GM21367 (cell line): ENCODE data around the gene UBAP2.
"Not testable (repeated sequence)": the region's sequence is repeated elsewhere in the genome, so short reads cannot be mapped to it uniquely, and the experiment has no call there.

Experiments used
- ATAC-seq: cut with Tn5 transposase; IDR thresholded peaks from one replicate; pipeline ENCODE4 v1.9.1; 2021; ENCODE audit not compliant: unreplicated experiment

The UBAP2 gene

GRCh38 chr9:34049630-34050384 lies 1.1 kb upstream of the UBAP2 start:
- ATAC-seq = no peak

- peak; percentile 24 for ATAC-seq
Measured at GRCh38 chr9:34047864-34048726, 592 bp downstream of the UBAP2 start.

- no peak for ATAC-seq
Measured at GRCh38 chr9:34046784-34047379, 1.8 kb downstream of the UBAP2 start.

GRCh38 chr9:34045903-34046302 lies 2.8 kb downstream of the UBAP2 start:
- no peak for ATAC-seq

DNA sequence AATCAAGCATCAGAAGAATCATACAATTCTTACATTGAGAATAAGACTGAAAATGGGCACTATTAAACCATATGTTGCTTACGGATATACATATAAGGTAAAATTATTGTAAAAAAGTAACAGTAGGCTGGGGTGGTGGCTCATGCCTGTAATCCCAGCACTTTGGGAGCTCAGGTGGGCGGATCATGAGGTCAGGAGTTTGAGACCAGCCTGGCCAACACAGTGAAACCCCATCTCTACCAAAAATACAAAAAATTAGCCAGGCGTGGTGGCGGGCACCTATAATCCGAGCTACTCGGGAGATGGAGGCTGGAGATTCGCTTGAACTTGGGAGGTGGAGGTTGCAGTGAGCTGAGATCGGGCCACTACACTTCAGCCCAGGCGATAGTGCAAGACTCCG lies 6.6 kb downstream of the UBAP2 start:
- ATAC-seq = not testable (repeated sequence)

DNA sequence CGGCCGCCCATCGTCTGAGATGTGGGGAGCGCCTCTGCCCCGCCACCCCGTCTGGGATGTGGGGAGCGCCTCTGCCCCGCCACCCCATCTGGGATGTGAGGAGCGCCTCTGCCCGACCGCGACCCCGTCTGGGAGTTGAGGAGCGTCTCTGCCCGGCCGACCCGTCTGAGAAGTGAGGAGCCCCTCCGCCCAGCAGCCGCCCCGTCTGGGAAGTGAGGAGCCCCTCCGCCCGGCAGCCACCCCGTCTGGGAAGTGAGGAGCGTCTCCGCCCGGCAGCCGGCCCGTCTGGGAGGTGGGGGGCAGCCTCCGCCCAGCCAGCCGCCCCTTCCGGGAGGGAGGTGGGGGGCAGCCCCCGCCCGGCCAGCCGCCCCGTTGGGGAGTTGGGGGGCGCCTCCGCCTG lies 9.8 kb downstream of the UBAP2 start:
- not testable (repeated sequence) for ATAC-seq

GRCh38 chr9:34037626-34038025 lies 11.1 kb downstream of the UBAP2 start:
- ATAC-seq = no peak

GRCh38 chr9:34036625-34037024 lies 12.1 kb downstream of the UBAP2 start:
- ATAC-seq = no peak

- no peak for ATAC-seq
Measured at GRCh38 chr9:34035656-34036055, 13.0 kb downstream of the UBAP2 start.

DNA sequence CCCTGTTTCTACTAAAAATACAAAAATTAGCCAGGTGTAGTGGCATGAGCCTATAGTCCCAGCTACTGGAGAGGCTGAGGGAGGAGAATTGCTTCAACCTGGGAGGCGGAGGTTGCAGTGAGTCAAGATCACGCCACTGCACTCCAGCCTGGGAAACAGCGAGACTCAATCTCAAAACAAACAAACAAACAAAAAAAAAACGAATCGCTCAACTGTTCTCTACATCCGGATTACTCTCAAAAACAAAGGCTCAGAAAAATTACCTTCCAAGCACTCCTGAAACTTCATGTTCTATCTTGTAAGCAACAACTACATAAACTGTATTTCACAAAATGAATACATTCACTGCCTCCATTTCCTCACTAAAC lies 14.0 kb downstream of the UBAP2 start:
- ATAC-seq = no peak

- ATAC-seq = no peak
Measured at GRCh38 chr9:34032631-34033030, 16.1 kb downstream of the UBAP2 start.

DNA sequence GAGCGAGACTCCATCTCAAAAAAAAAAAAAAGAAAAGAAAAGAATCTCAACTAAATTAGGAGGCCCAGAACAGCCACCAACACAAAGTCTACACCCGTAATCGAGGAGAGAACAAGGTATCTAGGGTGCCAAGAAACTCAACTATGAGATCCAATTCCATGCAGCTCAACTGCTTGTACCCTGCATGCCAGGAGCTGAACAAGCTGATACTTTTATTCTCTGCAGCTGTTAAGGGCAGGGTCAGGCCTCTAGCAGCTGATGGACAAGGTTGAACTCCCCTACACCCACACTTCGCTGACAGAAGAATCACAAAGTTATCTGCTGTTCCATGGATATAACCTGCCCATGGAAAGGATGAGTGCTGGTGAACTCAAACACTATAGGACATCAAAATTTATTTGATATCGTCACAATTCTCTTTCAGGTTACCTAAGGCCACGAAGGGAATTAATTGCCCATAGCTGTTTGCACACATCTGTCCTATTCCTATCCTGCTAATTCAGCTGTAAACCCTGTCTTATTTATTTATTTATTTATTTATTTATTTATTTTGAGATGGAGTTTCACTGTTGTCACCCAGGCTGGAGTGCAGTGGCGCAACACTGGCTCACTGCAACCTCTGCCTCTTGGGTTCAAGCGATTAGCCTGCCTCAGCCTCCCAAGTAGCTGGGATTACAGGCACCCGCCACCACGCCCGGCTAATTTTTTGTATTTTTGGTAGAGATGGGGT lies 20.7 kb downstream of the UBAP2 start:
- no peak for ATAC-seq

DNA sequence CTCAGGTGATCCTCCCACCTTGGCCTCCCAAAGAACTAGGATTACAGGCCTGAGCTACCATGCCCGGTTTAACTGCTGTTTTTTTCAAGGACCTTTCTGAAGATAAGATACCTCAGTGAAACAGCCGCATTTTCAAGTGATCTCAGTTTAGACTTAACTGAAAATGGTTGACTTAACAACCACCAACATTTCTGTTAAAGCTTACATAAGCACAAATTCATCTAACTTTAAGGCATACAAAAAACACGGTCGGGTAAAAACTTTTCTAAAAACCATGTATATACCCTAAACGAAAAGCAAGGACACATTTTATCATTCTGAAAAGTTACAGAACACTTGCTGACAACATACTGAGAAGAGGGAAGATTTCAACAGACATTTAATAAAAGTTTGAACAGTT lies 22.9 kb downstream of the UBAP2 start:
- no peak for ATAC-seq

DNA sequence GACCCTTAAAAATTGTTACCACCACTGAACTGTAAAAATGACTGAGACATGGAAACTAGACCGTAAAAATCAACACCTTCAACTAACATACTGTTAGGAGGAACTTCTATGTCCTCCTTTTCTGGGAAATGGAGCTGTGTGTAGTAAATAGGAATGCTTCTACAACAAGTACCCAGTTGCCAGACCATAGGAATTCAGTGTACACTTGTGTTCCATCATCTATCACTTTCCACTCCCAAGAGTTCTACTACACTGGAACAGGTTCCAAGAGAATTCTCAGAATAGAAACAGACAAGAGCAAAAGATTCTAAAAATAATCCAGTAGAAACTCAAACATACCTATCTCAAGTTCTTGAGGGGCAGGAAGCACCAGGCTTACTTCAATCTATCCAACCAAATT lies 23.6 kb downstream of the UBAP2 start:
- ATAC-seq = no peak

- ATAC-seq = not testable (repeated sequence)
Measured at GRCh38 chr9:34024476-34024875, 24.2 kb downstream of the UBAP2 start.

DNA sequence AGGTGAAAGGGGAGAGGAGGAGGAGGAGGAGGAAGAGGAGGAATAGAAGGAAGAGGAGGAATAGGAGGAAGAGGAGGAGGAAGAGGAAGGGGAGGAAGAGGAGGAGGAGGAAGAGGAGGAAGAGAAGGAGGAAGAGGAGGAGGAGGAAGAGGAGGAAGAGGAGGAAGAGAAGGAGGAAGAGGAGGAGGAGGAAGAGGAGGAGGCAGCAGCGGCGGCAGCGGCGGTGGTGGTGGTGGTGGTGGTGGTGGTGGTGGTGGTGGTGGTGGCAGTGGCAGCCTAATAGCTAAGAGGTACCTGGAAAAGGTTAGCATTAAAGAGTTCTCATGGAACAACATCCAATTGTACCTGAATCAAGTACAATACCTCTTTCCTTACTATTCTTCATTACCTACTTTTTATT lies 32.5 kb downstream of the UBAP2 start:
- ATAC-seq = no peak

DNA sequence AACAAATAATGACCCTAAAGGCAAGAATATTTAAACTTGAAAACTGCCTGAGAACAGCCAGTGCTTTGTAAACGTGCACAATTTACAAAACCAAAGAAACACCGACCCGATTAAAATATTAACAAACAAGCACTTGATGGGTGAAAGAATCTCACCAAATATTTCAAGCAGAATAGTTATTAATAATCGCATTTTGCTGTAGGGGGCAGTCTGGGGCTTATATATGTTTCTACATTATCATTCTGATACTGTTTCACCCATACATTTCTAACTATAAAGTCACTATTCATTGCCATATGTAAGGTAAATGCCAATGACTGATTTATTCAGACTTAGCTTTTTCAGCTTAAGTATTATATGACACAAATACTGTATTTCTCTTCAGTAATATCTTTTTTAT lies 37.7 kb downstream of the UBAP2 start:
- ATAC-seq = no peak

GRCh38 chr9:34001951-34002350 lies 46.7 kb downstream of the UBAP2 start:
- no peak for ATAC-seq

DNA sequence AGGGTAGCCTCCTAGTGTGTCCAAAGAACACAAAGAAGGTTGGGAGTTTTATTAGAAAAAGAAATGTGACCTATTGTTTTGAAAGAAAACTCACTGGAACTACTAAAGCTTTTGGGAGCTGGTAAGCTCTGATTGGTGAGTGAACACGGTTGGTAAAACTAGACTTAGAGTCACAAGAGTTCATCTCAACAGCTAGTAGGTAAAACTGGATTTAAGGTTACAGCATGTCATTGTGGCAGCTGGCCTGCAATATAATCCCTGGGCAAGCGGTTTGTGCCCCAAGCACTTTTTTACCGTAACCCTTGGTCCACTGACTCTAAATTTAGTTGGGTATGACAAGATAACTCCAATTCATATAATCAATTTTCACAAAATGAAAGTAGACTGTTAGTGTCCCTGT lies 47.4 kb downstream of the UBAP2 start:
- no peak for ATAC-seq

GRCh38 chr9:33995449-33995848 lies 53.2 kb downstream of the UBAP2 start:
- ATAC-seq = no peak

- no peak for ATAC-seq
Measured at GRCh38 chr9:33993104-33993503, 55.6 kb downstream of the UBAP2 start.
